ENCODE results near the gene NXPH3. TPM values are rescaled to one million over a fixed set of nuclear protein-coding genes. Genes with fewer than 3 reads are reported as not detected.

Gene NXPH3
- total RNA-seq: 3.7 and 5.3 TPM in 2 replicates

DNA sequence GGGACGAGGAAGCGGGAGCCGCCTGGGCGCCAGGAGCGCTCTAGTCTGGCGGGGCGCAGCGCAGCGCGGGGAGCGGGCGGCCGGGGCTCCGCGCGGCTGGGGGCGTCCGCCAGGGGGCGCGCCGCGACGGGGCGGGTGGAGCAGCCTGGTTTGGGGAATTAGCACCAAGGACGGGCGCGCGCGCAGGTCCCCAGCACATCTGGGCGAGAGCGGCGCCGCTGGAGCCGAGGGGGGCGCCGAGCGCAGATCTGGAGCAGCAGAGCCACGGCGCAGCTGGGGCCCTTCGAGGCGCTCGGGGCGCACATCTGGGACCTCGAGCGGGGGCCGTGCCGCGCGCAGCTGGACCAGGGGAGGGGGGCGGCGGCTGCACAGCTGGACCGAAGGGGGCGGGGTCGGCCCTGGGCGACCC lies at the start of gene NXPH3:
Gene NXPH3, plus strand, starts transcription at position 193 of the 409 bp plus-strand sequence. CDS start 349 bp downstream, outside the sequence.

Other genes starting within 250 kb of the NXPH3 start
- gene ZNF652, start 213.6 kb upstream of the NXPH3 start, total RNA-seq: 13.3 and 16.2 TPM in 2 replicates
- 115 and 124 TPM in 2 replicates for gene PHB1, start 161.0 kb upstream of the NXPH3 start, total RNA-seq
- under 0.01 TPM in 1 of 2 replicates, not detected in the other for gene NGFR, start 80.6 kb upstream of the NXPH3 start, total RNA-seq
- gene SPOP, start 102.2 kb downstream of the NXPH3 start, total RNA-seq: 126 and 146 TPM in 2 replicates
- 53.7 and 55.3 TPM in 2 replicates for gene SLC35B1, start 132.1 kb downstream of the NXPH3 start, total RNA-seq
- gene FAM117A, start 188.3 kb downstream of the NXPH3 start, total RNA-seq: 5.1 and 9.8 TPM in 2 replicates
- gene KAT7, start 212.8 kb downstream of the NXPH3 start, total RNA-seq: 49.8 and 62.0 TPM in 2 replicates